CD14-positive monocyte (primary cell): ENCODE data around the gene CENPVL1. TPM values are rescaled to one million over a fixed set of nuclear protein-coding genes. Genes with fewer than 3 reads are reported as not detected.
"Not testable (repeated sequence)": the region's sequence is repeated elsewhere in the genome, so short reads cannot be mapped to it uniquely, and the experiment has no call there.

Experiments used
- DNase-seq, 3 donors: peaks; one replicate each; pipeline ENCODE4 v3.0.0-alpha.2; 2011 to 2022
- H2AFZ ChIP-seq: 2 replicates; pipeline ENCODE4 v1.6.0; 2012; ENCODE audit warnings: mild to moderate bottlenecking, low read depth, low read length, inconsistent platforms; ENCODE audit not compliant: insufficient read depth, poor library complexity, severe bottlenecking
- H3K27ac ChIP-seq, 2 donors: 1 replicate in 1 of 2; 2 replicates in 1 of 2; pipeline ENCODE4 v1.5.1; 2012 to 2013; ENCODE audit warnings: low read length in 2 of 2, control low read depth in 1 of 2, inconsistent platforms in 1 of 2, low read depth in 1 of 2, mild to moderate bottlenecking in 1 of 2
- H3K27me3 ChIP-seq, 2 donors: one replicate each; pipeline versions ENCODE4 v1.6.0 to v1.6.1; 2011 to 2013; ENCODE audit warnings: low read length in 2 of 2; ENCODE audit not compliant: control insufficient read depth in 2 of 2, insufficient read depth in 2 of 2
- H3K36me3 ChIP-seq, 2 donors: replicated peaks in 1 of 2; 1 replicate in 1 of 2; 2 replicates in 1 of 2; pipeline versions ENCODE4 v1.5.1 to v1.6.1; 2012 to 2013; ENCODE audit warnings: low read length in 2 of 2, control low read depth in 1 of 2, inconsistent platforms in 1 of 2, mild to moderate bottlenecking in 1 of 2; ENCODE audit not compliant: insufficient read depth in 2 of 2, control insufficient read depth in 1 of 2
- H3K4me1 ChIP-seq, 2 donors: 1 replicate in 1 of 2; 2 replicates in 1 of 2; pipeline versions ENCODE4 v1.5.1 to v1.6.1; 2012 to 2013; ENCODE audit warnings: low read length in 2 of 2, control low read depth in 1 of 2, inconsistent platforms in 1 of 2, mild to moderate bottlenecking in 1 of 2, moderate library complexity in 1 of 2; ENCODE audit not compliant: insufficient read depth in 2 of 2, control insufficient read depth in 1 of 2
- H3K4me2 ChIP-seq: replicated peaks from 2 replicates; pipeline ENCODE3; 2012; ENCODE audit warnings: low read length, moderate library complexity, mild to moderate bottlenecking; ENCODE audit not compliant: poor library complexity, severe bottlenecking; ENCODE audit errors: extremely low read depth
- H3K4me3 ChIP-seq, 3 experiments: fragments of 200-600 bp in 1 of 3; sonication (generic) in 1 of 3; replicated peaks in 1 of 3; 1 replicate in 2 of 3; 2 replicates in 1 of 3; pipeline ENCODE4 v1.5.1; 2011 to 2013; ENCODE audit warnings: low read length in 3 of 3, mild to moderate bottlenecking in 3 of 3, control low read depth in 2 of 3, low read depth in 2 of 3, inconsistent platforms in 1 of 3, moderate library complexity in 1 of 3
- H3K79me2 ChIP-seq: 2 replicates; pipeline ENCODE4 v1.6.0; 2012; ENCODE audit warnings: mild to moderate bottlenecking, control low read depth, inconsistent platforms, low read length, moderate library complexity; ENCODE audit not compliant: insufficient read depth
- H3K9ac ChIP-seq: 2 replicates; pipeline ENCODE4 v1.6.0; 2017; ENCODE audit warnings: low read length, mild to moderate bottlenecking; ENCODE audit not compliant: insufficient read depth, poor library complexity, severe bottlenecking
- H3K9me3 ChIP-seq, 2 donors: replicated peaks in 1 of 2; 1 replicate in 1 of 2; 2 replicates in 1 of 2; pipeline versions ENCODE4 v1.5.1 to v1.6.1; 2012 to 2013; ENCODE audit warnings: low read length in 2 of 2, control low read depth in 1 of 2; ENCODE audit not compliant: control insufficient read depth in 1 of 2, insufficient read depth in 1 of 2
- H4K20me1 ChIP-seq: 2 replicates; pipeline ENCODE4 v1.6.0; 2012; ENCODE audit warnings: mild to moderate bottlenecking, low read length, control low read depth, moderate library complexity; ENCODE audit not compliant: insufficient read depth
- H3K27ac Mint-ChIP-seq, 7 donors: one replicate each; pipeline ENCODE4 v1.8.0; 2020; ENCODE audit warnings: mild to moderate bottlenecking in 7 of 7, mixed read lengths in 7 of 7, moderate library complexity in 6 of 7, inconsistent platforms in 2 of 7
- H3K27me3 Mint-ChIP-seq, 3 donors: one replicate each; pipeline ENCODE4 v1.8.0; 2021 to 2022; ENCODE audit warnings: low read depth in 3 of 3, mild to moderate bottlenecking in 3 of 3, mixed read lengths in 3 of 3, moderate library complexity in 3 of 3, inconsistent platforms in 1 of 3
- H3K36me3 Mint-ChIP-seq, 2 donors: one replicate each; pipeline ENCODE4 v1.8.0; 2020; ENCODE audit warnings: mixed read lengths in 2 of 2, inconsistent platforms in 1 of 2, mild to moderate bottlenecking in 1 of 2
- H3K4me1 Mint-ChIP-seq: one replicate; pipeline ENCODE4 v1.8.0; 2020; ENCODE audit warnings: mild to moderate bottlenecking, mixed read lengths
- H3K4me3 Mint-ChIP-seq, 2 donors: one replicate each; pipeline ENCODE4 v1.8.0; 2020; ENCODE audit warnings: mild to moderate bottlenecking in 2 of 2, mixed read lengths in 2 of 2, moderate library complexity in 1 of 2
- H3K9me3 Mint-ChIP-seq, 7 donors: one replicate each; pipeline ENCODE4 v1.8.0; 2020 to 2022; ENCODE audit warnings: mixed read lengths in 7 of 7, mild to moderate bottlenecking in 6 of 7, moderate library complexity in 6 of 7, inconsistent platforms in 2 of 7
- CTCF ChIP-seq: fragments of 200-600 bp; IDR thresholded peaks from one replicate; pipeline ENCODE4 v1.8.0; 2022; ENCODE audit warnings: antibody characterized with exemption, mild to moderate bottlenecking
- WGBS: methylation state at CpG from one replicate; pipeline ENCODE4 v1.1.5; 2013; ENCODE audit warnings: missing lambda C conversion rate; ENCODE audit not compliant: insufficient coverage; 5-methylcytosine and 5-hydroxymethylcytosine counted together
- intact Hi-C, 2 donors: fragments of 100-400 bp; cut with micrococcal nuclease; formaldehyde crosslinking; loops; one replicate each; pipeline versions ENCODE4 v1.15.0 to v1.15.1; 2023
- polyA plus RNA-seq, 3 donors: library from polyadenylated mRNA; depleted of rRNA in 1 of 3; unstranded in 2 of 3; stranded (reverse) in 1 of 3; fragments of 300-500 nt in 2 of 3; fragments of >200 nt in 1 of 3; fragmentation: Illumina TruSeq in 2 of 3; gene quantifications; 1 replicate in 2 of 3; 2 replicates in 1 of 3; pipeline ENCODE4 v1.2.3, GENCODE V29; 2012 to 2021

The CENPVL1 gene
- polyA plus RNA-seq, 3 donors, result not detected

GRCh38 chrX:51681808-51682719 lies 28.2 kb upstream of the CENPVL1 start:
- H3K27ac ChIP-seq, H3K36me3 Mint-ChIP-seq, H3K9ac ChIP-seq, H3K4me1 ChIP-seq, H3K4me3 ChIP-seq, H3K4me2 ChIP-seq, H3K9me3 ChIP-seq, H2AFZ ChIP-seq, H3K27me3 ChIP-seq, H3K27ac Mint-ChIP-seq, H3K4me1 Mint-ChIP-seq, H4K20me1 ChIP-seq, H3K4me3 Mint-ChIP-seq, H3K79me2 ChIP-seq, H3K9me3 Mint-ChIP-seq, intact Hi-C loops, H3K27me3 Mint-ChIP-seq, H3K36me3 ChIP-seq, DNase-seq: not testable (repeated sequence)
- WGBS, result no CpG with 5 or more reads among the region's 88 CpGs

GRCh38 chrX:51682720-51683062 lies 27.6 kb upstream of the CENPVL1 start, which contains the start of gene CENPVL2:
Gene CENPVL2, minus strand, starts transcription at chrX:51682831. Its CDS starts 0 bp downstream, at chrX:51682831.
- H3K9ac ChIP-seq, H2AFZ ChIP-seq, H4K20me1 ChIP-seq, H3K27me3 ChIP-seq, DNase-seq, H3K27me3 Mint-ChIP-seq, H3K4me1 Mint-ChIP-seq, H3K4me1 ChIP-seq, H3K9me3 ChIP-seq, H3K27ac Mint-ChIP-seq, H3K4me3 Mint-ChIP-seq, H3K4me2 ChIP-seq, H3K4me3 ChIP-seq, H3K36me3 ChIP-seq, H3K36me3 Mint-ChIP-seq, intact Hi-C loops, H3K27ac ChIP-seq, H3K9me3 Mint-ChIP-seq, H3K79me2 ChIP-seq: not testable (repeated sequence)
- no CpG with 5 or more reads among the region's 30 CpGs for WGBS

- intact Hi-C loops, result no loop called here
- no peak overlapping the region for H2AFZ ChIP-seq
- no peak for TF ChIP-seq CTCF
- WGBS, result no CpG with 5 or more reads among the region's 6 CpGs
- no peaks in the 10 kb centered on the region for H3K27me3 ChIP-seq
- Mint-ChIP-seq H3K27ac (no peak overlapping the region), H3K4me1 (no peaks in the 10 kb centered on the region), H3K36me3 (no peaks in the 10 kb centered on the region), H3K4me3 (no peak overlapping the region), H3K9me3 (peaks cover 0 to 3% (median 0%) of the 10 kb centered on the region in 7 donors), H3K27me3 (peaks cover 2 to 5% (median 3%) of the 10 kb centered on the region in 3 donors)
- no peak overlapping the region for H3K9ac ChIP-seq
- DNase-seq, result no peak
- H3K27ac ChIP-seq, result no peak overlapping the region
- H3K79me2 ChIP-seq, result no peaks in the 10 kb centered on the region
- H3K9me3 ChIP-seq, result no peaks in the 10 kb centered on the region
- no peak overlapping the region for H3K4me3 ChIP-seq
- H4K20me1 ChIP-seq, result no peaks in the 10 kb centered on the region
- H3K4me2 ChIP-seq, result no peak overlapping the region
- H3K4me1 ChIP-seq, result no peaks in the 10 kb centered on the region
- H3K36me3 ChIP-seq, result no peaks in the 10 kb centered on the region
These were observed 16.1 kb upstream of the CENPVL1 start for GRCh38 chrX:51694254-51694653.
